ENCODE measurements around the gene CCL2.

Gene CCL2

DNA sequence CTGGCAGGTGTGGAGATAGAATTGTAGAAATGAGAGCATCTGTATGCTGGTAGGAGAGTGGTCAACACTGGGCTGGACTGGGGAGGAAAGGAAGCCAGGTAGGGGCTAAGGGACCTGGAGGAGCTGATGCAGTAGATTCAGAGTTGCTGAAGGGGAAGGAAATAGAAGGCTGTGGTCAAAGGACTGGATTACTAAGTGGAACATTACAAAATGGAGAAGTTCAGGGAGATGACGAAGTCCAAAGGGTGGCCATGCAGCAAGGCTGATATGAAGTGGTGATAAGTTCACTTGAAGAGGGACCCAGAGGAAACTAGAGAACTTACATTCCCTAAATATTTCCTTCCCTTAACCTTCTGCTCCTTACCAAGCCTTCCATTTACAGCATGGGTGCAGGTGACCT, 8.6 kb upstream of the CCL2 start:
- DNase-seq (ENCODE audit: low read depth) = no peak
- no peak overlapping the region for H3K4me3 ChIP-seq (ENCODE audit: control insufficient read depth, low read depth, low read length)
- no peak for TF ChIP-seq CTCF (conservative IDR thresholded peaks at IDR 0.05; ENCODE audit: control insufficient read depth, insufficient read depth, low read depth, low read length)

DNA sequence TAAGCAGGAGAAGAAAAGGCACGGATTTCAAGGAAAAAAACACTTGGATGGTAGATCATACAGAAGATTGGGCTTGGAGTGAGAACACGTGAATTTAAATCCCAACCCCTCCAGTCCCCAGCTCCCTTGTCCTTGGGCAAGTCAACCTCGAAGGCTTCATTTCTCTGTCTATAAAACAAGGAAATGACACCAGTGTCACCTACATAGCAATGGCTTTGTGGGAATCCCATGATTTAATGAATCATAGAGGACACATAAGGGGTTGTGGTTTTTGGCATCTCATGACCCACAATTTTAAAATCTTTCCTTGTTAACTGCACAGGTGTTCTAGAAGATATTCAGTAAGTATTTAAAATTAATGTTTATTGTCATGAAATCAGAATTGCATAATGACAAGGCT, 8.2 kb upstream of the CCL2 start:
- DNase-seq (ENCODE audit: low read depth) = no peak
- H3K4me3 ChIP-seq (ENCODE audit: control insufficient read depth, low read depth, low read length) = no peak overlapping the region
- no peak for TF ChIP-seq CTCF (conservative IDR thresholded peaks at IDR 0.05; ENCODE audit: control insufficient read depth, insufficient read depth, low read depth, low read length)

DNA sequence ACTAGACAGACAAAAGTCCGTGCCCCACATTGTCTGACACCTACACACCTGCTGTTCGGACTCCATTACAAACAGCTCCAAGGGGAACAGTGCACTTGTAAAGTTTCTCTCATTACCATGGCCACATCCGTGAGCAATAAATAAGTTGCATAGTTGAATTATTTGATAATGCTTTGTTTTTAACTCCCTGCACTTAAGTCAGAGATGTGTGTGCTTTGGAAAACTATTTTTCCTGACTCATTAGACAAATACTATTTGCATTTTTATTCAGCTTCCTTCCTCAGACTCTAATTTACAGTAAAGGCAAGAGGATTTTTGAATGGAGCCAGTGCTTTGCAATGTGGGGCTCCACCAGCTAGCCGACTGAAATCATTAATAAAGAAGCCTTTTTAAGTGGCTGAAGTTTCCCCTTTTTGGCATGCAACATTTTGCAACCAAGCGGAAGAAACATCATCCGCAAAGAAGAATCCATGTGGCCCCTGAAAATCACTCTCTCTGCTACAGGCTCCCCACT, 6.5 kb upstream of the CCL2 start:
- H3K4me3 ChIP-seq (ENCODE audit: control insufficient read depth, low read depth, low read length) = no peak overlapping the region
- TF ChIP-seq CTCF (conservative IDR thresholded peaks at IDR 0.05; ENCODE audit: control insufficient read depth, insufficient read depth, low read depth, low read length) = no peak
- DNase-seq (ENCODE audit: low read depth) = peak; percentile 72

- no peak overlapping the region for H3K4me3 ChIP-seq (ENCODE audit: control insufficient read depth, low read depth, low read length)
- TF ChIP-seq CTCF (conservative IDR thresholded peaks at IDR 0.05; ENCODE audit: control insufficient read depth, insufficient read depth, low read depth, low read length) = no peak
- no peak for DNase-seq (ENCODE audit: low read depth)
Observed at GRCh38 chr17:34249061-34249460, 6.0 kb upstream of the CCL2 start.

DNA sequence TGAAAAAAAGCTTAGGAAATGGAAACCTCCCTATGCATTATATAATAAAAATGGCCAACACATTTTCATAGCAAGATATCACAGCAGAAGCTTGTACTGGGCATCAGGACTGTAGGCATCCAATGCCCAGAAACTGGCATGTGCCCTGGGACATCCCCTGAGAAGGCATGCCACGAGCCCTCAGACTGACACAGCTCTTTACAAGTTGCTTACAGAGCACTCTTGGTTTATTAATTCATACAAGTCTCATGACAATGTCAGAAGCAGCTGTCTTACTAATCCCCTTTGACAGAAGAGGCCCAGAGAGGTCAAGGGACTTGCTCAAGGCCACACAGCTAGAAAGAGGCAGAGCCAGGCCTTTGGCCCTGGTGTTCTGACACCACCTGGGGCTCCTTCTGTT, 5.6 kb upstream of the CCL2 start:
- TF ChIP-seq CTCF (conservative IDR thresholded peaks at IDR 0.05; ENCODE audit: control insufficient read depth, insufficient read depth, low read depth, low read length) = no peak
- no peak for DNase-seq (ENCODE audit: low read depth)
- H3K4me3 ChIP-seq (ENCODE audit: control insufficient read depth, low read depth, low read length) = no peak overlapping the region

DNA sequence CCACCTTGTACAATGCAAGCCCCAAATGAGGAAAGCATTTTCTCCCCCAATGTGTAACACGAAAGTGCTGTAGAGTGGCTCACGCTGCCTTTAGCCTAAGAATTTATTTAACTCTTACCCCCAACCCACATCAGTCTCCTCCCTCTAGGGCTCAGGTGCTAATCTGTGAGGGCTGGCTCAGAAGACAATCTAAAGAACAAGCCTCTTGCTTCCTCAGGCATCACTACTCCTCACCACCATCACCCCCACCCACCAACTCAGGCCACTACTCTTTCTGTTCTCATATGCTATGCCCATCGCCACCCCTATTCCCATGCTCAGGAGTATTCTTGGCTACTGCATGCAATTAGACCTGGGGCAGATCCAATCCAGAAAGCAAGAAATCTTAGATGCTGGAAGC, 3.9 kb upstream of the CCL2 start:
- no peak for DNase-seq (ENCODE audit: low read depth)
- TF ChIP-seq CTCF (conservative IDR thresholded peaks at IDR 0.05; ENCODE audit: control insufficient read depth, insufficient read depth, low read depth, low read length) = no peak
- H3K4me3 ChIP-seq (ENCODE audit: control insufficient read depth, low read depth, low read length) = no peak overlapping the region

GRCh38 chr17:34252095-34252443, 3.0 kb upstream of the CCL2 start:
- DNase-seq (ENCODE audit: low read depth) = no peak
- H3K4me3 ChIP-seq (ENCODE audit: control insufficient read depth, low read depth, low read length) = no peak overlapping the region
- no peak for TF ChIP-seq CTCF (conservative IDR thresholded peaks at IDR 0.05; ENCODE audit: control insufficient read depth, insufficient read depth, low read depth, low read length)

All from fibroblast of mammary gland (primary cell).